Erythroblast (primary cell): ENCODE results near the gene AP5B1.

Experiments
- DNase-seq, 2 experiments: peaks; one replicate each; lab custom pipeline; 2025; lab: John Stamatoyannopoulos, UW
- GATA1 ChIP-seq: IDR thresholded peaks from 2 replicates; pipeline ENCODE4 v1.6.1; 2011; ENCODE audit warnings: low read depth, mild to moderate bottlenecking, control low read depth, low read length, moderate library complexity
- POLR2A ChIP-seq: IDR thresholded peaks from 2 replicates; pipeline ENCODE4 v1.6.1; 2011; ENCODE audit warnings: mild to moderate bottlenecking, low read length

Gene AP5B1

GRCh38 chr11:65786008-65786785 lies 5.4 kb upstream of the AP5B1 start:
- DNase-seq = no peak
- no peak for TF ChIP-seq POLR2A
- no peak for TF ChIP-seq GATA1

- TF ChIP-seq POLR2A = no peak
- no peak for TF ChIP-seq GATA1
- no peak for DNase-seq
These were observed 4.7 kb upstream of the AP5B1 start for GRCh38 chr11:65785319-65786007.

- no peak for TF ChIP-seq POLR2A
- TF ChIP-seq GATA1 = no peak
- DNase-seq = no peak
These were observed 2.0 kb upstream of the AP5B1 start for GRCh38 chr11:65782816-65783228.

- no peak for DNase-seq
These were observed 1.4 kb upstream of the AP5B1 start for GRCh38 chr11:65781962-65782815.

GRCh38 chr11:65781152-65781961 lies 581 bp upstream of the AP5B1 start:
- peak; percentile 73 to 78 for DNase-seq
- TF ChIP-seq GATA1 (no peak), POLR2A (no peak)

More at GRCh38 chr11:65781962-65782815, 1.4 kb upstream of the AP5B1 start:
- TF ChIP-seq POLR2A (no peak), GATA1 (no peak)

- peak; percentile 92 to 94 for DNase-seq
- TF ChIP-seq GATA1 (no peak), POLR2A (peak; percentile 63)
These were observed 632 bp downstream of the AP5B1 start for GRCh38 chr11:65779919-65780769.

- no peak for TF ChIP-seq GATA1
- no peak for TF ChIP-seq POLR2A
- no peak for DNase-seq
These were observed 1.2 kb downstream of the AP5B1 start for GRCh38 chr11:65779669-65779918.

GRCh38 chr11:65778901-65779668 lies 1.7 kb downstream of the AP5B1 start:
- DNase-seq = no peak
- TF ChIP-seq GATA1 (no peak), POLR2A (no peak)

- DNase-seq = no peak
These were observed 2.3 kb downstream of the AP5B1 start for GRCh38 chr11:65778431-65778900.

GRCh38 chr11:65777821-65778361 lies 2.9 kb downstream of the AP5B1 start:
- DNase-seq = no peak

More at GRCh38 chr11:65778431-65778900, 2.3 kb downstream of the AP5B1 start:
- TF ChIP-seq GATA1 (no peak), POLR2A (no peak)

GRCh38 chr11:65777241-65777640 lies 3.5 kb downstream of the AP5B1 start:
- no peak for DNase-seq
- TF ChIP-seq GATA1 (no peak), POLR2A (no peak)

More at GRCh38 chr11:65777821-65778361, 2.9 kb downstream of the AP5B1 start:
- TF ChIP-seq POLR2A = no peak
- TF ChIP-seq GATA1 = no peak

GRCh38 chr11:65776710-65777141 lies 4.0 kb downstream of the AP5B1 start:
- no peak for DNase-seq
- TF ChIP-seq POLR2A (no peak), GATA1 (no peak)

- TF ChIP-seq POLR2A (no peak), GATA1 (no peak)
- no peak for DNase-seq
These were observed 4.6 kb downstream of the AP5B1 start for GRCh38 chr11:65776196-65776595.
